DMS 273 (cell line): Measurements from ENCODE around the gene POGZ.
"Not testable (repeated sequence)": the region's sequence is repeated elsewhere in the genome, so short reads cannot be mapped to it uniquely, and the experiment has no call there.

Source experiments
- DNase-seq: peaks from one replicate; lab custom pipeline; 2025; ENCODE audit not compliant: unreplicated experiment; lab: John Stamatoyannopoulos, UW

The POGZ gene

DNA sequence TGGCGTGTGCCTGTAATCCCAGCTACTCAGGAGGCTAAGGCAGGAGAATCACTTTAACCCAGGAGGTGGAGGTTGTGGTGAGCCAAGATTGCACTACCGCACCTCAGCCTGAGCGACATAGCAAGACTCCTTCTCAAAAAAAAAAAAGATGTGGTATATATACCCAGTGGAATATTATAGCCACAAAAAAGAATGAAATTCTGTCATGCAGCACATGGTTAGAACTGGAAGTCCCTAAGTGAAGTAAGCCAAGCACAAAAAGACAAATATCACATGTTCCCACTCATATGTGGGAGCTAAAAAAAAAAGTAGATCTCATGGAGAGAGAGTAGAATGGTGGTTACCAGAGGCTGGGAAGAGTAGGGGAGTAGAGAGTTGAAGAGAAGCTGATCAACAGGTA lies 41.2 kb downstream of the POGZ start:
- no peak for DNase-seq

DNA sequence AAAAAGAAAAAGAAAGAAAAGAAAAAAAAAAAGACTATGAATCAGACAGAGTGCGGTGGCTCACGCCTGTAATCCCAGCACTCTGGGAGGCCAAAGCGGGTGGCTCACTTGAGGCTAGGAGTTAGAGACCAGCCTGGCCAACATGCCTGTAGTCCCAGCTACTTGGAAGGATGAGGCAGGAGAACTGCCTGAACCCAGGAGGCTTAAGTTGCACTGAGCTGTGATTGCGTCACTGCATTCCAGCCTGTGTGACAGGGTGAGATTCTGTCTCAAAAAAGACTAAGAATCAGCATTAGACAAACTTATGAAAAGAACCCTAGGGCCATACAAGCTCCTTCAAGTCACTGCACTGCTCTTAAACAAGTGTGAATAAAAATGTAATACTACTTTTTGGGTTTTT lies 43.1 kb downstream of the POGZ start:
- peak; percentile 91 for DNase-seq

- no peak for DNase-seq
Observed at GRCh38 chr1:151411884-151412283, 47.4 kb downstream of the POGZ start.

GRCh38 chr1:151408891-151409290 lies 50.4 kb downstream of the POGZ start:
- DNase-seq = no peak

DNA sequence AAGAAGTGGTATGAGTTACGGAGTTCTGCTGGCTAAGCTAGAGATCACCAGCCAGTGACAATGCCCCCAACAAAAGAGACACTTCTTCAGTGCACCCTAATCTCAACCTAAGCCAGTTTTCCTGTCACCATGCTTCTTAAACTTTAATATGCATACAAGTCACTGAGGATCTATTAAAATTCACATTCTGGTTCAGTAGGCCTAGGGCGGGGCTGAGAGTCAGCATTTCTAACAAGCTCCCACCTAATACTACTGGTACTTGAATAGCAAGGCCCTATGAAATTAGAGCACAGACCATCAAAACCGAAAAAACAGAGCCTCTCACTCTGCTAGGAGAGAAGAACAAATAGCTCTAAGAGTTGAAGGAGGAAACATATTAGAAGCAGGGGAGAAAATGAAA lies 52.0 kb downstream of the POGZ start:
- DNase-seq = no peak

- no peak for DNase-seq
Observed at GRCh38 chr1:151406176-151406575, 53.1 kb downstream of the POGZ start.

- no peak for DNase-seq
Observed at GRCh38 chr1:151405187-151405951, 53.9 kb downstream of the POGZ start.

- no peak for DNase-seq
Observed at GRCh38 chr1:151403612-151404011, 55.7 kb downstream of the POGZ start.

DNA sequence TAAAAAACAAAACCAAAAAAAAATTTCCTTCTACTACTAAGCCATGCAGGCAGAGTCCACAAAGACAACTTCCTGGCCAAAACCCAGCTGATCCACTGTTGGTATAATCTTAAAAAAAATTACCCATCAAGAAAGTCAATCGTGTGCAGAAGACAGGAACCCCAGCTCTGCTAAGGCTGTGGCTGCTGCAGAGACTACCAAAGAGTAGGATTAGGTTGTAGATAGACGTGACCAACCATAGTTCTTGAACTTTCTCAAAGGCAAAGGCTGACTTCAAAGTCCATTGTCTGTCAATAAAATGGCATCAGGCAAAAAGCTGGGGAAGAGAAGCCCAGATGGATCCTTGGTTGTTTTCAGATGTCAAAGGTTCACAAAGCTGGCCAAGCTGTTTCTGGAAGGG lies 56.5 kb downstream of the POGZ start:
- DNase-seq = no peak

DNA sequence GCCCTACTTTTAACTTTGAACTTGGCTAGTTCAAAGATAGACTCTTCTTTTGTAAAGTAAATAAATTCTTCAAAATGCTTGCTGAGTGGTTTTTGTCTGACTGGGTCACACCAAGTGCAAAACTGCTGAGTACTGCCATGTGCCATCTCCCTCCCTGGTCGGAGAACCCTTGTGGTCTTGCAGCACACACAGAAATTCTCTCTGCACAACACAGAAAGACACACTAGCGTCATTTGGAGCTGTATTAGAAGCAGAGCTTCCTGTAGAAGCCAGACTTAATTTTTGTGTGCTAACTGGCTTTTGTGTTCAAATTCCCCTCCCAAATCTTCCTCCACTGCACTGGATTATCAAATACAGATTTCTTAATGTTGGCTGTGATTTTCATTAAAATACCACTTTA lies 57.4 kb downstream of the POGZ start:
- no peak for DNase-seq

DNA sequence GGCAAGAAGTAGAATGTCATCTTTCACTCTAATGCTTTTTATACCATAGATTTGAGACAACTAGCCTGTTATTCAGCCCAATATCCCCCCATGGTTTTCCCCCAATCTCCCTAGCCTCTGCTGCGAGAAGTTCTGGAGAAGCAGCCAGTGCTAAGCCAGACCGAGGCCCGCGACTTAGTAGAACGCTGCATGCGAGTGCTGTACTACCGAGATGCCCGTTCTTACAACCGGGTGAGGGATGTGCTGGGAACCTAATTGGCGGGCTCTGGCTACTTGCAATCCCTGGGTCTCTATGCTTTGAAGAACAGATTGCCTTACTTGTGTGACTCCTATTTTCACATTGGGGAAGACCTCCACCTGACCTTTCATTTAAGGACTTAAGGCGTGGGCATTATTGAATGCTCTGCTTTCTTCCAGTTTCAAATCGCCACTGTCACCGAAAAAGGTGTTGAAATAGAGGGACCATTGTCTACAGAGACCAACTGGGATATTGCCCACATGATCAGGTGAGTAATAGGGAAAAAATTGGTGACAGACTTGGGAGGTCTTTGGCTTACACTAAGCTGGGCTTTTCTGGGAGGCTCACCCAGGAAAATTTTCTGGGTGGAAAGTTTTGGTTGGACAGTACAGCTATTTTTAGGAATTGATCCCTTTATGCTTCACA lies 58.0 kb downstream of the POGZ start:
- DNase-seq = no peak

GRCh38 chr1:151399324-151400171 lies 59.7 kb downstream of the POGZ start, which contains the start of gene PSMB4:
Gene PSMB4 (plus strand): TSS chr1:151399573. CDS start chr1:151399588, 15 bp downstream.
- DNase-seq = peak; percentile 100

GRCh38 chr1:151396265-151396664 lies 63.0 kb downstream of the POGZ start:
- DNase-seq = not testable (repeated sequence)

DNA sequence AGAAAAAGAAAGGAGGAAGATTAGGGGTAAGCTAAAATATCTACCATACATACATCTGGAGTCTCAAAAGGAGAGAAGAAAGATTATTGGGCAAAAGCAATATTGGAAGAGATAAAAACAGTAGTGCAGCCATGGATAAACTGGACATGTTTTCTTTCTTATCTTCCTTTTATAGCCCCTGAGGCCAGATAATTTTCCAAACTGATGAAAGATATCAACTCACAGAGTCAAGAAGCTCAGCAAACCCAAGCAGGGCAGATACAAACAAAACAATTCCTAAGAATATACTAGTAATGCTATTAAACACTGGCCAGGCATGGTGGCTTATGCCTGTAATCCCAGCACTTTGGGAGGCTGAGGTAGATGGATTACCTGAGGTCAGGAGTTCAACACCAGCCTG lies 65.7 kb downstream of the POGZ start:
- no peak for DNase-seq

- DNase-seq = no peak
Observed at GRCh38 chr1:151391079-151391563, 68.2 kb downstream of the POGZ start.

DNA sequence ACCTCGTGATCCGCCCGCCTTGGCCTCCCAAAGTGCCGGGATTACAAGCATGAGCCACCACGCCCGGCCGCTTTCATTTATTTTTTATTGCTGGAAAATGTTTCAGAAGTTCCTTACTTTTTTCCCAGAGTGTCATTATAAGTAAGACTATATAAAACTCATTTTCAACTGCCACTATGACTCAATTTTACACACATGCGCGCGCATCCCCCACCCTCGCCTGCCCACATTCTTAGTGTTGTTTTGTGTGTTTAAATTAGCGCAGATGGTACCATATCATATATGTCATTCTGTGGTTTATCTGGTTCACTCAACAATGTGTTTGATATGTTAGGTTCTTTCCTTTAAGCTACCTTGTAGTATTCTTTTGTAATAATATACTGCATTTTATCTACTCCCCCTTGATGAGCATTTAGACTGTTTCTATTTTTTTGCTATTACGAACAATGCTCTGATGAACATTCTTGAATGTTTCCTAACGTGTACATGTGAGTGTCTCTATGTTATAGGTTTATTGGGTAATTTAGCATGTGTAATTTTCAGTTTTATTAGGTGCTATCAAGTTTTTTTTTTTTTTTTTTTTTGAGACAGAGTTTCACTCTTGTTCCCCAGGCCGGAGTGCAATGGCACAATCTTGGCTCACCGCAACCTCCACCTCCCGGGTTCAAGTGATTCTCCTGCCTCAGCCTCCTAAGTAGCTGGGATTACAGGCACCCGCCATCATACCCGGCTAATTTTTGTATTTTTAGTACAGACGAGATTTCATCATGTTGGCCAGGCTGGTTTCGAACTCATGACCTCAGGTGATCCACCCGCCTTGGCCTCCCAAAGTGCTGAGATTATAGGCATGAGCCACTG lies 68.8 kb downstream of the POGZ start:
- DNase-seq = not testable (repeated sequence)

- no peak for DNase-seq
Observed at GRCh38 chr1:151386002-151386401, 73.3 kb downstream of the POGZ start.

GRCh38 chr1:151384584-151384983 lies 74.7 kb downstream of the POGZ start:
- no peak for DNase-seq

- DNase-seq = no peak
Observed at GRCh38 chr1:151377150-151377884, 82.0 kb downstream of the POGZ start.

GRCh38 chr1:151373196-151373595 lies 86.1 kb downstream of the POGZ start:
- DNase-seq = no peak
